B cell (primary cell): Measurements from ENCODE around the gene DAW1. TPM values are rescaled to one million over a fixed set of nuclear protein-coding genes. Genes with fewer than 3 reads are reported as not detected.

Source experiments
- ATAC-seq: fragments of 200-7000 bp; cut with Tn5 transposase; one replicate; pipeline ENCODE4 v1.10.0; 2021; ENCODE audit warnings: low read depth, mild to moderate bottlenecking, moderate number of reproducible peaks, moderate library complexity
- CTCF ChIA-PET: fragments of 350-600 bp; sonication (Branson Sonifier 250); formaldehyde crosslinking; loops from one replicate; lab custom pipeline; 2021; ENCODE audit warnings: antibody characterized with exemption, inconsistent platforms; lab: Charles Lee
- POLR2A ChIA-PET: fragments of 350-600 bp; sonication (Branson Sonifier 250); formaldehyde crosslinking; loops from one replicate; lab custom pipeline; 2021; ENCODE audit warnings: antibody characterized with exemption; lab: Charles Lee
- DNase-seq: peaks from one replicate; pipeline ENCODE4 v3.0.0; 2013
- H2AFZ ChIP-seq: 2 replicates; pipeline ENCODE4 v1.6.1; 2012; ENCODE audit warnings: mild to moderate bottlenecking, low read depth, low read length; ENCODE audit not compliant: insufficient read depth, poor library complexity, severe bottlenecking
- H3K27ac ChIP-seq, 2 donors: 1 replicate in 1 of 2; 2 replicates in 1 of 2; pipeline ENCODE4 v1.5.1; 2012 to 2013; ENCODE audit warnings: low read length in 2 of 2, mild to moderate bottlenecking in 2 of 2, moderate library complexity in 1 of 2
- H3K27me3 ChIP-seq, 4 experiments: fragments of 200-600 bp in 1 of 4; sonication (generic) in 1 of 4; replicated peaks in 1 of 4; 1 replicate in 2 of 4; 2 replicates in 2 of 4; pipeline versions ENCODE4 v1.6.1 to v1.7.0; 2013 to 2016; ENCODE audit warnings: low read length in 3 of 4, mild to moderate bottlenecking in 2 of 4, mixed read lengths in 1 of 4, moderate library complexity in 1 of 4; ENCODE audit not compliant: insufficient read depth in 4 of 4, control insufficient read depth in 3 of 4; ENCODE audit errors: control extremely low read depth in 1 of 4
- H3K36me3 ChIP-seq, 2 experiments: replicated peaks in 1 of 2; 1 replicate in 1 of 2; 2 replicates in 1 of 2; pipeline versions ENCODE4 v1.6.1 to v1.7.1; 2013; ENCODE audit warnings: low read length in 1 of 2; ENCODE audit not compliant: insufficient read depth in 2 of 2, control insufficient read depth in 1 of 2; ENCODE audit errors: control extremely low read depth in 1 of 2, extremely low read depth in 1 of 2
- H3K4me1 ChIP-seq, 2 donors: fragments of 200-600 bp in 1 of 2; sonication (generic) in 1 of 2; 1 replicate in 1 of 2; 2 replicates in 1 of 2; pipeline versions ENCODE4 v1.5.1 to v1.6.1; 2013 to 2017; ENCODE audit warnings: low read length in 2 of 2; ENCODE audit not compliant: control insufficient read depth in 2 of 2, insufficient read depth in 2 of 2
- H3K4me2 ChIP-seq: replicated peaks from 2 replicates; pipeline ENCODE3; 2012; ENCODE audit warnings: mild to moderate bottlenecking, low read depth, low read length; ENCODE audit not compliant: poor library complexity, severe bottlenecking
- H3K4me3 ChIP-seq, 5 experiments: fragments of 200-600 bp in 1 of 5; sonication (generic) in 1 of 5; 1 replicate in 3 of 5; 2 replicates in 2 of 5; pipeline versions ENCODE4 v1.5.1 to v1.7.0; 2011 to 2016; ENCODE audit warnings: low read length in 4 of 5, mild to moderate bottlenecking in 4 of 5, low read depth in 2 of 5, control low read depth in 1 of 5, moderate library complexity in 1 of 5; ENCODE audit not compliant: insufficient read depth in 1 of 5; ENCODE audit errors: control extremely low read depth in 1 of 5, extremely low read depth in 1 of 5
- H3K79me2 ChIP-seq: fragments of 200-600 bp; sonication (generic); one replicate; pipeline ENCODE4 v1.6.0; 2016; ENCODE audit warnings: low read length; ENCODE audit not compliant: control insufficient read depth, insufficient read depth
- H3K9ac ChIP-seq: fragments of 200-600 bp; sonication (generic); 2 replicates; pipeline ENCODE4 v1.6.1; 2017; ENCODE audit warnings: mild to moderate bottlenecking, low read length, moderate library complexity
- H3K9me3 ChIP-seq, 3 donors: one replicate each; pipeline versions ENCODE4 v1.6.1 to v1.7.1; 2013; ENCODE audit warnings: low read length in 2 of 3; ENCODE audit not compliant: control insufficient read depth in 2 of 3, insufficient read depth in 1 of 3; ENCODE audit errors: control extremely low read depth in 1 of 3
- H4K20me1 ChIP-seq: 2 replicates; pipeline ENCODE4 v1.6.0; 2012; ENCODE audit warnings: mild to moderate bottlenecking, low read length; ENCODE audit not compliant: insufficient read depth, control insufficient read depth, poor library complexity, severe bottlenecking
- H3K27ac Mint-ChIP-seq: one replicate; pipeline ENCODE4 v1.8.0; 2021; ENCODE audit warnings: mixed read lengths
- H3K27me3 Mint-ChIP-seq: one replicate; pipeline ENCODE4 v1.8.0; 2021; ENCODE audit warnings: mixed read lengths
- H3K4me1 Mint-ChIP-seq: one replicate; pipeline ENCODE4 v1.8.0; 2021; ENCODE audit warnings: mixed read lengths
- H3K4me3 Mint-ChIP-seq: one replicate; pipeline ENCODE4 v1.8.0; 2021; ENCODE audit warnings: mixed read lengths
- H3K9me3 Mint-ChIP-seq: one replicate; pipeline ENCODE4 v1.8.0; 2022; ENCODE audit warnings: mixed read lengths; ENCODE audit not compliant: insufficient read depth
- CTCF ChIP-seq: fragments of 200-600 bp; IDR thresholded peaks from one replicate; pipeline ENCODE4 v1.8.0; 2022; ENCODE audit warnings: antibody characterized with exemption, mild to moderate bottlenecking
- EZH2 ChIP-seq: IDR thresholded peaks from 2 replicates; pipeline ENCODE4 v1.6.1; 2012; ENCODE audit warnings: borderline replicate concordance, low read depth, mild to moderate bottlenecking, moderate library complexity, low read length; ENCODE audit not compliant: insufficient read depth, poor library complexity, severe bottlenecking
- WGBS: methylation state at CpG from one replicate; pipeline ENCODE4 v1.1.5; 2013; ENCODE audit warnings: missing lambda C conversion rate; ENCODE audit not compliant: insufficient coverage; 5-methylcytosine and 5-hydroxymethylcytosine counted together
- intact Hi-C: fragments of 100-400 bp; cut with micrococcal nuclease; formaldehyde crosslinking; loops from one replicate; pipeline ENCODE4 v1.10.0; 2022
- polyA plus RNA-seq: library from polyadenylated mRNA; depleted of rRNA; stranded (reverse); fragments of >200 nt; gene quantifications from 2 replicates; pipeline ENCODE4 v1.2.3, GENCODE V29; 2012
- total RNA-seq, 2 donors: library from RNA; stranded (reverse); fragments of 120-200 nt in 1 of 2; gene quantifications; 1 replicate in 1 of 2; 2 replicates in 1 of 2; pipeline versions ENCODE4 v1.2.3 to v1.2.4, GENCODE V29; 2013 to 2022

DAW1 gene
- total and polyA plus RNA-seq, 2 donors (not counting 1 experiment from before 2014, with no cell fraction given), result not detected

- Histone ChIP-seq H3K4me1 (peaks cover 0 to 3% of the 10 kb centered on the region in 2 donors), H3K9me3 (no peaks in the 10 kb centered on the region), H3K4me2 (no peak overlapping the region), H3K79me2 (no peaks in the 10 kb centered on the region), H3K36me3 (no peaks in the 10 kb centered on the region), H2AFZ (no peak overlapping the region), H4K20me1 (no peaks in the 10 kb centered on the region), H3K9ac (no peak overlapping the region), H3K4me3 (no peak overlapping the region), H3K27me3 (peaks cover 0 to under 1% (median 0%) of the 10 kb centered on the region in 4 experiments), H3K27ac (no peak overlapping the region)
- WGBS, result 89% methylated on average over 3 of the region's 3 CpGs
- H3K4me1 Mint-ChIP-seq, result peaks cover 12% of the 10 kb centered on the region
- peaks cover 7% of the 10 kb centered on the region for H3K27me3 Mint-ChIP-seq
- H3K4me3 Mint-ChIP-seq, result no peak overlapping the region
- intact Hi-C loops, result no loop called here
- TF ChIP-seq CTCF (no peak), EZH2 (no peak)
- POLR2A ChIA-PET, result no interaction called here
- ATAC-seq, result no peak
- DNase-seq, result no peak
- no peak overlapping the region for H3K27ac Mint-ChIP-seq
- H3K9me3 Mint-ChIP-seq, result no peaks in the 10 kb centered on the region
- CTCF ChIA-PET, result interaction anchor here (1.1 to 2.7 kb wide), 2 partner anchors 10 to 20 kb away, joined by 3 to 17 read pairs; no protein-coding TSS in a partner anchor
These were observed 9.0 kb downstream of the DAW1 start for GRCh38 chr2:227880460-227880859.

- TF ChIP-seq CTCF (no peak), EZH2 (no peak)
- ChIA-PET POLR2A (no interaction called here), CTCF (no interaction called here)
- no peaks in the 10 kb centered on the region for H3K79me2 ChIP-seq
- H3K27ac ChIP-seq, result peak overlapping the region in 1 of 2 donors; percentile 56
- no peaks in the 10 kb centered on the region for H3K27me3 ChIP-seq
- peak overlapping the region; percentile 26 for H3K27ac Mint-ChIP-seq
- ATAC-seq (peak; percentile 24), DNase-seq (peak; percentile 32)
- H3K4me1 ChIP-seq, result peaks cover 0 to 3% of the 10 kb centered on the region in 2 donors
- H3K4me3 ChIP-seq, result peak overlapping the region in 1 of 5 experiments; percentile 8
- peak overlapping the region; percentile 48 for H3K9ac ChIP-seq
- H3K4me3 Mint-ChIP-seq, result peak overlapping the region; percentile 69
- no peaks in the 10 kb centered on the region for H3K36me3 ChIP-seq
- intact Hi-C loops, result no loop called here
- H3K4me2 ChIP-seq, result peak overlapping the region; percentile 51
- no peaks in the 10 kb centered on the region for H4K20me1 ChIP-seq
- WGBS, result 88% methylated on average over 1 of the region's 4 CpGs
- H3K4me1 Mint-ChIP-seq, result peaks cover 12% of the 10 kb centered on the region
- H3K27me3 Mint-ChIP-seq, result no peaks in the 10 kb centered on the region
- H2AFZ ChIP-seq, result peak overlapping the region; percentile 34
- no peaks in the 10 kb centered on the region for H3K9me3 ChIP-seq
- H3K9me3 Mint-ChIP-seq, result no peaks in the 10 kb centered on the region
These were observed 10.6 kb downstream of the DAW1 start for GRCh38 chr2:227881866-227882517.
